B cell (primary cell): ENCODE measurements around the gene MYRFL. TPM values are rescaled to one million over a fixed set of nuclear protein-coding genes. Genes with fewer than 3 reads are reported as not detected.

ENCODE experiments used
- ATAC-seq: fragments of 200-7000 bp; cut with Tn5 transposase; one replicate; pipeline ENCODE4 v1.10.0; 2021; ENCODE audit warnings: low read depth, mild to moderate bottlenecking, moderate number of reproducible peaks, moderate library complexity
- CTCF ChIA-PET: fragments of 350-600 bp; sonication (Branson Sonifier 250); formaldehyde crosslinking; loops from one replicate; lab custom pipeline; 2021; ENCODE audit warnings: antibody characterized with exemption, inconsistent platforms; lab: Charles Lee
- POLR2A ChIA-PET: fragments of 350-600 bp; sonication (Branson Sonifier 250); formaldehyde crosslinking; loops from one replicate; lab custom pipeline; 2021; ENCODE audit warnings: antibody characterized with exemption; lab: Charles Lee
- DNase-seq: peaks from one replicate; pipeline ENCODE4 v3.0.0; 2013
- H2AFZ ChIP-seq: 2 replicates; pipeline ENCODE4 v1.6.1; 2012; ENCODE audit warnings: mild to moderate bottlenecking, low read depth, low read length; ENCODE audit not compliant: insufficient read depth, poor library complexity, severe bottlenecking
- H3K27ac ChIP-seq, 2 donors: 1 replicate in 1 of 2; 2 replicates in 1 of 2; pipeline ENCODE4 v1.5.1; 2012 to 2013; ENCODE audit warnings: low read length in 2 of 2, mild to moderate bottlenecking in 2 of 2, moderate library complexity in 1 of 2
- H3K27me3 ChIP-seq, 4 experiments: fragments of 200-600 bp in 1 of 4; sonication (generic) in 1 of 4; replicated peaks in 1 of 4; 1 replicate in 2 of 4; 2 replicates in 2 of 4; pipeline versions ENCODE4 v1.6.1 to v1.7.0; 2013 to 2016; ENCODE audit warnings: low read length in 3 of 4, mild to moderate bottlenecking in 2 of 4, mixed read lengths in 1 of 4, moderate library complexity in 1 of 4; ENCODE audit not compliant: insufficient read depth in 4 of 4, control insufficient read depth in 3 of 4; ENCODE audit errors: control extremely low read depth in 1 of 4
- H3K36me3 ChIP-seq, 2 experiments: replicated peaks in 1 of 2; 1 replicate in 1 of 2; 2 replicates in 1 of 2; pipeline versions ENCODE4 v1.6.1 to v1.7.1; 2013; ENCODE audit warnings: low read length in 1 of 2; ENCODE audit not compliant: insufficient read depth in 2 of 2, control insufficient read depth in 1 of 2; ENCODE audit errors: control extremely low read depth in 1 of 2, extremely low read depth in 1 of 2
- H3K4me1 ChIP-seq, 2 donors: fragments of 200-600 bp in 1 of 2; sonication (generic) in 1 of 2; 1 replicate in 1 of 2; 2 replicates in 1 of 2; pipeline versions ENCODE4 v1.5.1 to v1.6.1; 2013 to 2017; ENCODE audit warnings: low read length in 2 of 2; ENCODE audit not compliant: control insufficient read depth in 2 of 2, insufficient read depth in 2 of 2
- H3K4me2 ChIP-seq: replicated peaks from 2 replicates; pipeline ENCODE3; 2012; ENCODE audit warnings: mild to moderate bottlenecking, low read depth, low read length; ENCODE audit not compliant: poor library complexity, severe bottlenecking
- H3K4me3 ChIP-seq, 5 experiments: fragments of 200-600 bp in 1 of 5; sonication (generic) in 1 of 5; 1 replicate in 3 of 5; 2 replicates in 2 of 5; pipeline versions ENCODE4 v1.5.1 to v1.7.0; 2011 to 2016; ENCODE audit warnings: low read length in 4 of 5, mild to moderate bottlenecking in 4 of 5, low read depth in 2 of 5, control low read depth in 1 of 5, moderate library complexity in 1 of 5; ENCODE audit not compliant: insufficient read depth in 1 of 5; ENCODE audit errors: control extremely low read depth in 1 of 5, extremely low read depth in 1 of 5
- H3K79me2 ChIP-seq: fragments of 200-600 bp; sonication (generic); one replicate; pipeline ENCODE4 v1.6.0; 2016; ENCODE audit warnings: low read length; ENCODE audit not compliant: control insufficient read depth, insufficient read depth
- H3K9ac ChIP-seq: fragments of 200-600 bp; sonication (generic); 2 replicates; pipeline ENCODE4 v1.6.1; 2017; ENCODE audit warnings: mild to moderate bottlenecking, low read length, moderate library complexity
- H3K9me3 ChIP-seq, 3 donors: one replicate each; pipeline versions ENCODE4 v1.6.1 to v1.7.1; 2013; ENCODE audit warnings: low read length in 2 of 3; ENCODE audit not compliant: control insufficient read depth in 2 of 3, insufficient read depth in 1 of 3; ENCODE audit errors: control extremely low read depth in 1 of 3
- H4K20me1 ChIP-seq: 2 replicates; pipeline ENCODE4 v1.6.0; 2012; ENCODE audit warnings: mild to moderate bottlenecking, low read length; ENCODE audit not compliant: insufficient read depth, control insufficient read depth, poor library complexity, severe bottlenecking
- H3K27ac Mint-ChIP-seq: one replicate; pipeline ENCODE4 v1.8.0; 2021; ENCODE audit warnings: mixed read lengths
- H3K27me3 Mint-ChIP-seq: one replicate; pipeline ENCODE4 v1.8.0; 2021; ENCODE audit warnings: mixed read lengths
- H3K4me1 Mint-ChIP-seq: one replicate; pipeline ENCODE4 v1.8.0; 2021; ENCODE audit warnings: mixed read lengths
- H3K4me3 Mint-ChIP-seq: one replicate; pipeline ENCODE4 v1.8.0; 2021; ENCODE audit warnings: mixed read lengths
- H3K9me3 Mint-ChIP-seq: one replicate; pipeline ENCODE4 v1.8.0; 2022; ENCODE audit warnings: mixed read lengths; ENCODE audit not compliant: insufficient read depth
- CTCF ChIP-seq: fragments of 200-600 bp; IDR thresholded peaks from one replicate; pipeline ENCODE4 v1.8.0; 2022; ENCODE audit warnings: antibody characterized with exemption, mild to moderate bottlenecking
- EZH2 ChIP-seq: IDR thresholded peaks from 2 replicates; pipeline ENCODE4 v1.6.1; 2012; ENCODE audit warnings: borderline replicate concordance, low read depth, mild to moderate bottlenecking, moderate library complexity, low read length; ENCODE audit not compliant: insufficient read depth, poor library complexity, severe bottlenecking
- WGBS: methylation state at CpG from one replicate; pipeline ENCODE4 v1.1.5; 2013; ENCODE audit warnings: missing lambda C conversion rate; ENCODE audit not compliant: insufficient coverage; 5-methylcytosine and 5-hydroxymethylcytosine counted together
- intact Hi-C: fragments of 100-400 bp; cut with micrococcal nuclease; formaldehyde crosslinking; loops from one replicate; pipeline ENCODE4 v1.10.0; 2022
- polyA plus RNA-seq: library from polyadenylated mRNA; depleted of rRNA; stranded (reverse); fragments of >200 nt; gene quantifications from 2 replicates; pipeline ENCODE4 v1.2.3, GENCODE V29; 2012
- total RNA-seq, 2 donors: library from RNA; stranded (reverse); fragments of 120-200 nt in 1 of 2; gene quantifications; 1 replicate in 1 of 2; 2 replicates in 1 of 2; pipeline versions ENCODE4 v1.2.3 to v1.2.4, GENCODE V29; 2013 to 2022

MYRFL gene
- total and polyA plus RNA-seq, 2 donors (not counting 1 experiment from before 2014, with no cell fraction given): 0.28 TPM; not detected in 1

DNA sequence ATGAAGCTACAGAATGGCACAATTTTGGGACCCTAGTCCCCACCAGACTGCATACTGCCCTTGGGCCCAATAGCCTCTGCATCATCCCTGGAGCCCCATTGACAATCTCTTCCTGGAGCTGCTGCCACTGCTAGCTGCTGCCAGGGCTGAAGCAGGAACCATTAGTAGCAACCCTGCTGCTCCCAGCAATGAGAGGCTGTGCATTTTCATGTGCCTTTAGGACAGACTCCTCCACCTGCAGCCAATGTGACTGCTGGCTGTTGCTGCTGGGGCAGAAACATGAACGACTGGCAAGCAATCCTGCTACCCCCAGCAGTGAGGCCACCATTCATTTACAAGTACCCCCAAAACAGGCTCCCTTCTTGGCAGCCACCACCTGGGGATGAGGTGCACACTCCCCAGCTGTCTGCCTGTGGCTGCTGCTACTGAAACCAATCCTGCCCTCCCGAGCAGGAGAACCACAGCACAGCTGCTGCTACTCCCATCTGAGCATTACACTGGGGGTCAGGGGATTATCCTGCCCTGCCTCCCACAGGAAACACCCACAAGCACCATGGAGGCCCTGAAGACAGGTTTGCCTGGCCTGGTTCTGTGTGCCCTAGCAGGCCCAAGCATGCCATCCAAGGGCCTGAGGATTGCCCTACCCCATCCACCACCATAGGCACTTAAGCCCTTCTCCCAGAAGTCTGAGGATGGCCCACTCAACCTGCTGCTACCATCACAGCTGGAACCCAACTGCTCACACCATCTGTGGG lies 181.0 kb downstream of the MYRFL start:
- ChIA-PET CTCF (no interaction called here), POLR2A (no interaction called here)
- 66% methylated on average over 2 of the region's 2 CpGs for WGBS
- no peaks in the 10 kb centered on the region for H3K4me1 Mint-ChIP-seq
- H3K9me3 ChIP-seq: peaks cover 2 to 23% (median 20%) of the 10 kb centered on the region in 3 donors
- ATAC-seq: no peak
- DNase-seq: no peak
- H3K36me3 ChIP-seq: no peaks in the 10 kb centered on the region
- no peak overlapping the region for H3K4me3 ChIP-seq
- H3K4me2 ChIP-seq: no peak overlapping the region
- no peaks in the 10 kb centered on the region for H3K79me2 ChIP-seq
- H3K9me3 Mint-ChIP-seq: peaks cover 6% of the 10 kb centered on the region
- no peak overlapping the region for H2AFZ ChIP-seq
- H4K20me1 ChIP-seq: no peaks in the 10 kb centered on the region
- no peak overlapping the region for H3K9ac ChIP-seq
- no peaks in the 10 kb centered on the region for H3K27me3 Mint-ChIP-seq
- H3K4me1 ChIP-seq: no peaks in the 10 kb centered on the region
- H3K27me3 ChIP-seq: no peaks in the 10 kb centered on the region
- H3K4me3 Mint-ChIP-seq: no peak overlapping the region
- TF ChIP-seq EZH2 (no peak), CTCF (no peak)
- no peak overlapping the region for H3K27ac ChIP-seq
- intact Hi-C loops: no loop called here
- no peak overlapping the region for H3K27ac Mint-ChIP-seq

- H3K27ac Mint-ChIP-seq: no peak overlapping the region
- no peak overlapping the region for H3K4me2 ChIP-seq
- H4K20me1 ChIP-seq: no peaks in the 10 kb centered on the region
- H3K4me1 ChIP-seq: no peaks in the 10 kb centered on the region
- peaks cover 6% of the 10 kb centered on the region for H3K9me3 Mint-ChIP-seq
- POLR2A ChIA-PET: no interaction called here
- no peak for DNase-seq
- no peaks in the 10 kb centered on the region for H3K79me2 ChIP-seq
- no peak overlapping the region for H3K27ac ChIP-seq
- H3K4me3 ChIP-seq: no peak overlapping the region
- H3K4me1 Mint-ChIP-seq: no peaks in the 10 kb centered on the region
- H2AFZ ChIP-seq: no peak overlapping the region
- no peaks in the 10 kb centered on the region for H3K27me3 ChIP-seq
- peaks cover 2 to 25% (median 23%) of the 10 kb centered on the region in 3 donors for H3K9me3 ChIP-seq
- CTCF ChIA-PET: no interaction called here
- TF ChIP-seq EZH2 (no peak), CTCF (no peak)
- no peaks in the 10 kb centered on the region for H3K36me3 ChIP-seq
- intact Hi-C loops: no loop called here
- 82% methylated on average over 2 of the region's 2 CpGs for WGBS
- no peak for ATAC-seq
- no peak overlapping the region for H3K4me3 Mint-ChIP-seq
- no peak overlapping the region for H3K9ac ChIP-seq
- H3K27me3 Mint-ChIP-seq: no peaks in the 10 kb centered on the region
These were observed 181.6 kb downstream of the MYRFL start for GRCh38 chr12:70006619-70006973.
